Measurements from ENCODE around the gene LMAN1L.

Gene LMAN1L

DNA sequence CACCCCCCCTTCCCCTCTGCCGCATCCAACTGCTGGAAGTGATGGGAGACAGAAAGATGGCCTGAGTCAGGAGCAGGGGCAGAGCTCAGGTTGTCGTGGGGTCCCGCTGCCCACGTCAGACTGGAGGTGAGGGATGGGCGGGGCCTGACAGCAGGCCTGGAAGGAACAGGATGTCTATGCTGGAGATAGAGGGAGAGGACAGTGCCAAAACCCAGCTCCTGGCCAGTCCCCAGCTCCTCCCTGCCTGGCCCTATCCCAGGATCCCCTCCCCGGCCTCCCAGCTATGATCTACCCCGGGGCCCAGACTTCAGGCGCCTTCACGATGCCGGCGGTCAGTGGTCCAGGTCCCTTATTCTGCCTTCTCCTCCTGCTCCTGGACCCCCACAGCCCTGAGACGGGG is at the start of gene LMAN1L:
LMAN1L (plus strand) TSS at position 303 of the 400 bp plus-strand sequence; CDS start at position 323, 20 bp downstream.
- no peak for DNase-seq

DNA sequence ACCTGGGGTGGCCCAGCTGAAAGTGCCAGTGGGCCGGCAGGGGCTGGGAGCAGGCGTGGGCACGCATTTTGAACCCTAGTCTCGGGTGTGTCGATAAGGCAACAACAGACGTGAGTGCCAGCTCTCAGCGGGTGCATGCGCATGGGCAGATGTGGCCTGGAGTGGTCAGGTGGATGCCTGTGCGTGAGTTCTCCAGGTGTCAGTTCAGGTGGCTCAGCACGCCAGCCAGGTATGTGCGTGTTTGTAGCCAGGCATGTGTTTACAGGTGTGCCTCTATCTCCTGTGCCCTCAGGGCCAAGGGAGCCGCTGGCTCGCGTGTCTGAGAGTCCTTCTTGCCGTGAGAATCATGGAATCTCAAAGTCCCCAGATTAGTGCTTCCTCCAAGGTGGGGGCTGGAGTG is 49.2 kb upstream of the LMAN1L start:
- no peak for DNase-seq

DNA sequence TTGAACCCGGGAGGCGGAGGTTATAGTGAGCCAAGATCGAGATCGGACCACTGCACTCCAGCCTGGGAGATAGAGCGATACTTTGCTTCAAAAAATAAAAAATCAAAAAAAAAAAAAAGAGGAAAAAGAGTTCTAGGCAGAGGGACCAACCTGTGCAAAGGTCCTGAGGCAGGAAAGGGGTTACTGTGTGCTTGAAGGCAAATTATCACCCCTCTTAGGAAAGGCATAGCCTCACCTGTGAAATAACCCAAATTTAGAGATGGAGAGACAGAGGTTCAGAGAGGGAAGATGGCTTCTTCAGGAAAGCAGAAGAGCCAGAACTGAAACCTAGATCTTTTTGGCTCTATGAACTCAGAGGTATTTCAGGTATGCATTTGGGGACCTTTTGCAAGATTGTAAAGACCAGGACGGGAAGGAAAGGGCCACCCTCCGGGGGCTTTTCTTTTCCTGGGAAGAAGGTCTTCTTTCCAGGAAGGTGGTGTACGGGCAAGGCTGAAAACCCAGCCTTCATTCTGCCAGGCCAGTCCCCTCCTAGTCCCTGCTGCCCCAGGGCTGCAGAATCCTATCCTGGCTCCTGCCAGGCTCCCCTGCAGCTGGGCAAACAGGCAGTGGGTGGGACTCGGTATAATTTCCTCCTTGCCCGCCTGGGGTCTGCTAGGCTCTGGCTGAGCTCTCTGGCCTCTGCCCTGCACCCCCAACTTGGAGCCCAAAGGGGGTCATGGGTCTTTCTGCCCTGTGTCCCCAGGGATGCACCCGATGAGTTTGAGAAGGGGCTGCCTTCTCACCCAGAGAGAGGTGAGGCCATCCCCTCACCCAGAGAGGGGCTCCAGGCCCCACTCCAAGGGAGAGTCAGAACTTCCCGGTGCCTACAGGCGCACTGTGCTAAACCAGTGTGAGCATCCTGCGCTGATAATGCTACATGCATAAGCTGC is 45.2 kb upstream of the LMAN1L start:
- no peak for DNase-seq

- DNase-seq, result no peak
These were observed 44.4 kb upstream of the LMAN1L start for GRCh38 chr15:74768099-74768770.

GRCh38 chr15:74768771-74769342 is 43.8 kb upstream of the LMAN1L start:
- no peak for DNase-seq

GRCh38 chr15:74769463-74770025 is 43.1 kb upstream of the LMAN1L start:
- no peak for DNase-seq

DNA sequence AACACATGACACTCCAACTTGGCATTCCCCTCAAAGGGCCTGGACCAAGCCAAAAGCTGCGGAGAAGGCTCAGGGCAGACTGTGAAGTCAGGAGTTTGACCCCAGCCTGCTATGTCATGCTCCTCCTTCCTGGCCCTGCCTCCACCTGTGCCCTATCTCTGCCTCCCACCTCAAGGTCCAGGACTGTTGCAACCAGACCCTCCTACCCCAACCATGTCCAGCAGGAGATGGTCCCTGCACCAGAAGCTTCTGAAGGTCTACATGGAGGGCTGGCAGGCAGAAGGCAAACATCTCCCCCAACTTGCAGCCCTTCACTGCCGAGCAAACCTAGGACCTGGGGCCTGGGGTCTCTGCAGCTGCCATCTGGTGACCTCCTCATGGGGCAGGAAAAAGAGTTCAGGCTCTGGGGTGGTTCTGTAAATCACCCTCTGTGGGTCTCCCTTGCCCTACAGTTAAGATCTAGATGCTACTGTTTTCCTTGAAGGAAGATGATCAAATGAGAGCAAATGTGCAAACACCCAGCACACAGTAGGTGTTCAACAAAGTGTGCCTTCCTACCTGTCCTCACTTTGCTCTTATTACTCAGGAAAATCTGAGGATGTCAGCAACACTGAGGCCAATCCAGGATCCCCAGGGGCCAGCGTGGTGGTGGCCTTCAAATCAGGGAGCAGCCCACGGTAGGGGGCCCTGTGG is 42.3 kb upstream of the LMAN1L start:
- DNase-seq, result no peak

DNA sequence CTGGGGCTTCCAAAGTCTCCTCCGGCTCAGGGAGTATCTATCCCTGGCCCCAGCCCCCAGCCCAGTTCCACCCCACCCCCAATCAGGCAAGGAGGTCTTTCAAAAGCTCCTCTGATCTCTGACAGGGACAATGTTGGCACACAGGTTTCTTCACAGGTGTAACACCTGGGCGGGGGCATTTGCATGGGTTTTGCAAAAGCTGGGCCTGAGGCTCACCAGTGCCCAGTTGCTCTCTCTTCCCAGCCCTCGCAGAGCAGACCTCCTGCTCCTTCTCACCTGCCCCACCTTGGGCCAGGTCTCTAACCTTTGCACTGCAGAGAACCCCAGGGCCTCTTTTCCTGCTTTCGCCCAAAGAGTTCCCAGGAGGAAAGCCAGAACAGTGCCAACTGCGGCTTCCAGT is 39.3 kb upstream of the LMAN1L start:
- DNase-seq, result no peak

DNA sequence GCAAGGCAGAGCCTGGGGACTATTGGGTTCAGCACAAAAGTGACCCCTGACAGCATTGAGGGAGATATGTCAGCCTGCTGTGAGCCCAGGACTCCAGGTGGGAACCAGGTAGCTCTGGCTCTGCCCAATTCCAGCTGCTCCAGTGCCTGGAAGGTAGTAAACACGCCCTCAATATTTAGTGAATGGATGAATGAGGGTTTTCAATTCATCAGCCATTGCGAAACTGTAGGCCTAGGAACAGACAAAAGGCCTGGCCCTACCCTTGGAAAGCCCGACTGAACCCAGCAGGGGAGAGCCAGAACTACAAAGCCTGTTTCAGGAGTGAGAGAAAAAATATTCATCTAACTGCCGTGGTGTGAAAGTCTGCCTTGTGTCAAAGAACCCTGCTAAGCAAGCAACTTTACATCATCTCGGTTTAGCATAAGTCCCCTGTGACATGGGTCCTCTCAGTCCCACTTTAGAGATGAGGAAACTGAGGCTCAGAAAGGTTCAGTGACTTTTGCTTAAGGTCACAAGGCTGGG is 38.8 kb upstream of the LMAN1L start:
- DNase-seq, result no peak

GRCh38 chr15:74775132-74775562 is 37.5 kb upstream of the LMAN1L start:
- no peak for DNase-seq

GRCh38 chr15:74775894-74776293 is 36.7 kb upstream of the LMAN1L start:
- DNase-seq, result no peak

GRCh38 chr15:74776821-74777768 is 35.5 kb upstream of the LMAN1L start:
- no peak for DNase-seq

DNA sequence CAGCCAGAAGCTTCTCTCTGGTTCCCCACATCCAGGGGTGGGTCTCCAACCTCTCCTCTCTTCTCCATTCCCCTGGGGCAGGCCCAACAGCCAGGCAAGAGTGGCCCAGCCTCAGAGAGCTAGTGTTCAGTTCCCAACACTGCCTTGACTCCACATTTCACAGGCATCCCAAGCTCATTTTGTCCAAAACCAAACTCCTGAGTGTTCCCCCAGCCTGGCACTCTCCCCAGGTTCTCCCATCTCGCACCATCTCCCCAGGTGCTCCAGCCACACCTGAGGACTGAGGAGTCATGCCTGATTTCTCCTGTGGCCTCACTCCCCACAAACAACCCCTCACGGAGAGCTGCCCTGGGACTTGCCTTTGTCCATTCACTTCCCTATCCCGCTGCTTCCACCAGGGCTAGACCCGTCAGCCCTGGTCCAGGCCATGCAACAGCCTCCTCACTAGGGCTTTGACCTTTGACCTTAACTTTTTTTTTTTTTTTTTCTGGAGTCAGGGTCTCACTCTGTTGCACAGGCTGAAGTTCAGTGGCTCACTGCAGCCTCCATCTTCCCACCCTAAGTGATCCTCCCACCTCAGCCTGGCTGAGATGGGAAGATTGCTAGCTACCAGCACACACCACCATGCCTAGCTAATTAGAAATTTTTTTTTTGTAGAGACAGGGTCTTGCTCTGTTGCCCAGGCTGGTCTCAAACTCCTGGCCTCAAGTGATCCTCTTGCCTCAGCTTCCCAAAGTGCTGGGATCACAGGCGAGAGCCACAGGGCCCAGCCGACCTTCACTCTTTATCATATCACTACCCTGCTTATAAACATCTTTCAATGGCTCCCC is 34.7 kb upstream of the LMAN1L start:
- DNase-seq, result no peak

- DNase-seq, result no peak
These were observed 34.0 kb upstream of the LMAN1L start for GRCh38 chr15:74778599-74778970.

DNA sequence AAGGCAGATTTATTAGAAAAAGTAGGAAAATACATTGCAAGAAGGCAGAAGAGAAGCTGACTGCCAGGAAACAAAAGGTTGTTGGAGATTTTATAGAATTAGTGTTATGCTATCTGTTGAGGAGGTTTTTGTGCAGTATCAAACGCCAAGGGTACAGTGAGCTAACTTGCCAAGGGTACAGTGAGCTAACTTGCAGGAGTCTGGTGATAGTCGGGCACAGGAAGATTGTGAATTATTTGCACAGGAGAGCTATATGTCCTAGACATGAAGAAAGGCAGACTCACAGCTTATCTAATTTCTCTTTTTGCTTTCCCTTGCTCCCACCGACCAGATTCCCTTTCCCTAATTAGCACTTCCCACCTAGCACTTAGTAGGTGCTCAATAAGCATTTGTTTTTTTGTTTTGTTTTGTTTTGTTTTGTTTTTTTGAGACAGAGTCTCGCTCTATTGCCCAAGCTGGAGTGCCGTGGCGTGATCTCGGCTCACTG is 33.4 kb upstream of the LMAN1L start:
- DNase-seq, result no peak

- no peak for DNase-seq
These were observed 31.9 kb upstream of the LMAN1L start for GRCh38 chr15:74780523-74781430.

DNA sequence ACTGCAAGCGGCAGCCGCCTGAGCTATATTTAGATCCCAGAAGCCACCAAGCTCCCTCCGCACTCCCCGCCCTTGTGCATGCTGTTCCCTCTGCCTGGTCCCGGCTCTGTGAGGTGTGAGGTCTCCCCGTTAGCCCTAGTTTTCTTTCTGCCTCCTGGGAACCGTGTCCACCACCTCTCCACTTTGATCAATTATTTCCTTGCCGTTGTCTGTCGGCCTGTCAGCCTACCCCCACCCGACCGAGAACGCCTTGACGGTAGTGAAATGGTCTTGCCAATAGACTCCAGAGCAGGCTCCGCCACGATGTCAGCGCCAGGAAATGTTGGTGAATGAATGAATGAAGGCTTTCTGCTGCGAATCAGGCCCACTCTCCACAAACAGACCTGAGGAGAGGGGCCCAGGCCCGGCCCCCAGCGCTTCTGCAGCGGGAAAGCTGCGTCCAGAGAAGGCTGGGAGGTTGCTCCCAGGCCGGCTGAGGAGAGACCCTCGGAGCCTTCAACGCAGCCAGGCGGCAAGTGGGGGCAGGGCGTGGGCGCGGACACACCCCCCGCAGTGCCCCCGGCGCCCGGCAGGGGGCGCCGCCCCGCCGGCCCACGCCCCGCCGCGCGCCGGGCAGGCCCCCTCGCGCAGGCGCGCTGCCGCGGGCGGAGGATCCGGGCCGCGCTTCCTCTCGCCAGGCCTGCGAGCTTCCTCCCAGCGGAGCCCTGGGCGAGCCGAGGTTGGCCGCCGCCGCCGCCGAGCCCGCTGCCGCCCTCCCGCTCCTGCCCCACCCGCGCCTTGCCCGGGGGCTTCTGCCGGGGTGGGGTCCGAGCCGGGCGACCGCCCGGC is 31.0 kb upstream of the LMAN1L start, which contains the start of gene CSK:
CSK (plus strand) TSS at position 650 of the 828 bp plus-strand sequence. CDS start 16,218 bp downstream, outside the sequence.
- DNase-seq, result no peak

All from DMS 273 treated with DMSO at 0.1 percent for 48 hours (cell line).